ENCODE data around the gene TSPAN4. TPM values are rescaled to one million over a fixed set of nuclear protein-coding genes. Genes with fewer than 3 reads are reported as not detected.

TSPAN4 gene
- total and polyA plus RNA-seq, 2 of the 13 experiments (the other 11 are each of a cell fraction or from before 2014, with no cell fraction given) = 31.7 to 68.3 TPM

DNA sequence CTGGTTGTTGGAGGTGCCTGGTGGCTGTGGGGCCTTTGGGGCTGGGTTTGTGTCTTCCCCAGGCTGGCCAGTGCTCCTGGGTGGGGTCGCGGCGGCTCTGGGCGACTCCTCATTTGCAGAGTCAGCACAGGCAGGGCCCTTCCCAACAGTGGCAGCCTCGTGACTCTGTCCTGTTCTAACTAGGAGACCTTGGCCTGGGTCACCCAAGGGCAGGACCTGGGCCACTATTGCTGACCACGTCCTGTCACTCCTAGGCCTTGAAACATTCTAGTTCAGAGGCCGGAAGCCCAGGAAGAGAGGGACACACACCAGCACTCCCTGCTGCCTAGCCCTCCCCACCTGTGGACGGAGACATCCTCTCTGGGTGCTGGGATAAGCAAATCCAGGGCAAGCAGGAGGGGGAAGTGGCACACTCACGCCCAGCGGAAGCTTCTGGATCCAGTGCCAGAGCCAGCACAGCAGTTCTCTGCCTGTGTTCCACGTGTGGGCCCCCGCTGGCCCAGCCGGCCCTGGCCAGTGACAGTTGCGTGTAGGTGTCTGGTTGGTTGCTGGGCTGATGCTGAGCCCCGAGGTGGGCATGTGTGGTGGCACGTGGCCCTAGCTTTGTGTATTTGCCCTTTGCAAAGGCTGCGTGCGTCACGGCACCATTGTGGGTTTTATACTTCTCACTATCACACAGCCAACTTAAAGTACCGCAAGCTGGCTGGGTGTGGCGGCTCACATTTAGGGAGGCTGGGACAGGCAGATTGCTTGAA lies 72.3 kb downstream of the TSPAN4 start (continued):
- TF ChIP-seq, protein P1, sequence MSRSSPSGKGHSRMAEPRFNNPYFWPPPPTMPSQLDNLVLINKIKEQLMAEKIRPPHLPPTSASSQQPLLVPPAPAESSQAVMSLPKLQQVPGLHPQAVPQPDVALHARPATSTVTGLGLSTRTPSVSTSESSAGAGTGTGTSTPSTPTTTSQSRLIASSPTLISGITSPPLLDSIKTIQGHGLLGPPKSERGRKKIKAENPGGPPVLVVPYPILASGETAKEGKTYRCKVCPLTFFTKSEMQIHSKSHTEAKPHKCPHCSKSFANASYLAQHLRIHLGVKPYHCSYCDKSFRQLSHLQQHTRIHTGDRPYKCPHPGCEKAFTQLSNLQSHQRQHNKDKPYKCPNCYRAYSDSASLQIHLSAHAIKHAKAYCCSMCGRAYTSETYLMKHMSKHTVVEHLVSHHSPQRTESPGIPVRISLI (CRISPR knock-in tag; IDR thresholded peaks at IDR 0.05; ENCODE audit: borderline replicate concordance) = peak; percentile 0; the same call in 1 of the 2 replicates
- TF ChIP-seq, protein P2, sequence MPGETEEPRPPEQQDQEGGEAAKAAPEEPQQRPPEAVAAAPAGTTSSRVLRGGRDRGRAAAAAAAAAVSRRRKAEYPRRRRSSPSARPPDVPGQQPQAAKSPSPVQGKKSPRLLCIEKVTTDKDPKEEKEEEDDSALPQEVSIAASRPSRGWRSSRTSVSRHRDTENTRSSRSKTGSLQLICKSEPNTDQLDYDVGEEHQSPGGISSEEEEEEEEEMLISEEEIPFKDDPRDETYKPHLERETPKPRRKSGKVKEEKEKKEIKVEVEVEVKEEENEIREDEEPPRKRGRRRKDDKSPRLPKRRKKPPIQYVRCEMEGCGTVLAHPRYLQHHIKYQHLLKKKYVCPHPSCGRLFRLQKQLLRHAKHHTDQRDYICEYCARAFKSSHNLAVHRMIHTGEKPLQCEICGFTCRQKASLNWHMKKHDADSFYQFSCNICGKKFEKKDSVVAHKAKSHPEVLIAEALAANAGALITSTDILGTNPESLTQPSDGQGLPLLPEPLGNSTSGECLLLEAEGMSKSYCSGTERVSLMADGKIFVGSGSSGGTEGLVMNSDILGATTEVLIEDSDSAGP (CRISPR knock-in tag; IDR thresholded peaks at IDR 0.05; ENCODE audit: borderline replicate concordance) = peak; percentile 71; the same call in 1 of the 2 replicates
- TF ChIP-seq, protein P3, sequence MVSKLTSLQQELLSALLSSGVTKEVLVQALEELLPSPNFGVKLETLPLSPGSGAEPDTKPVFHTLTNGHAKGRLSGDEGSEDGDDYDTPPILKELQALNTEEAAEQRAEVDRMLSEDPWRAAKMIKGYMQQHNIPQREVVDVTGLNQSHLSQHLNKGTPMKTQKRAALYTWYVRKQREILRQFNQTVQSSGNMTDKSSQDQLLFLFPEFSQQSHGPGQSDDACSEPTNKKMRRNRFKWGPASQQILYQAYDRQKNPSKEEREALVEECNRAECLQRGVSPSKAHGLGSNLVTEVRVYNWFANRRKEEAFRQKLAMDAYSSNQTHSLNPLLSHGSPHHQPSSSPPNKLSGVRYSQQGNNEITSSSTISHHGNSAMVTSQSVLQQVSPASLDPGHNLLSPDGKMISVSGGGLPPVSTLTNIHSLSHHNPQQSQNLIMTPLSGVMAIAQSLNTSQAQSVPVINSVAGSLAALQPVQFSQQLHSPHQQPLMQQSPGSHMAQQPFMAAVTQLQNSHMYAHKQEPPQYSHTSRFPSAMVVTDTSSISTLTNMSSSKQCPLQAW (CRISPR knock-in tag; IDR thresholded peaks at IDR 0.05) = peak; percentile 85
- TF ChIP-seq RBM39 (IDR thresholded peaks at IDR 0.05; ENCODE audit: low read depth, low read length, poor library complexity, severe bottlenecking) (no peak), ZMAT3 (CRISPR knock-in tag; conservative IDR thresholded peaks at IDR 0.05) (peak; percentile 74; the same call in 1 of the 2 replicates), ZMYM3 (CRISPR knock-in tag; IDR thresholded peaks at IDR 0.05) (peak; percentile 13; the same call in 1 of the 2 replicates), ZNF556 (CRISPR knock-in tag; IDR thresholded peaks at IDR 0.05; ENCODE audit: borderline replicate concordance) (peak; percentile 52; the same call in 1 of the 2 replicates), BORCS8-MEF2B (CRISPR knock-in tag; IDR thresholded peaks at IDR 0.05) (no peak), NCOA1 (CRISPR knock-in tag; IDR thresholded peaks at IDR 0.05) (no peak)
- TF ChIP-seq, protein P4, sequence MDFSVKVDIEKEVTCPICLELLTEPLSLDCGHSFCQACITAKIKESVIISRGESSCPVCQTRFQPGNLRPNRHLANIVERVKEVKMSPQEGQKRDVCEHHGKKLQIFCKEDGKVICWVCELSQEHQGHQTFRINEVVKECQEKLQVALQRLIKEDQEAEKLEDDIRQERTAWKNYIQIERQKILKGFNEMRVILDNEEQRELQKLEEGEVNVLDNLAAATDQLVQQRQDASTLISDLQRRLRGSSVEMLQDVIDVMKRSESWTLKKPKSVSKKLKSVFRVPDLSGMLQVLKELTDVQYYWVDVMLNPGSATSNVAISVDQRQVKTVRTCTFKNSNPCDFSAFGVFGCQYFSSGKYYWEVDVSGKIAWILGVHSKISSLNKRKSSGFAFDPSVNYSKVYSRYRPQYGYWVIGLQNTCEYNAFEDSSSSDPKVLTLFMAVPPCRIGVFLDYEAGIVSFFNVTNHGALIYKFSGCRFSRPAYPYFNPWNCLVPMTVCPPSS (IDR thresholded peaks at IDR 0.05) = no peak
- TF ChIP-seq, protein P5, sequence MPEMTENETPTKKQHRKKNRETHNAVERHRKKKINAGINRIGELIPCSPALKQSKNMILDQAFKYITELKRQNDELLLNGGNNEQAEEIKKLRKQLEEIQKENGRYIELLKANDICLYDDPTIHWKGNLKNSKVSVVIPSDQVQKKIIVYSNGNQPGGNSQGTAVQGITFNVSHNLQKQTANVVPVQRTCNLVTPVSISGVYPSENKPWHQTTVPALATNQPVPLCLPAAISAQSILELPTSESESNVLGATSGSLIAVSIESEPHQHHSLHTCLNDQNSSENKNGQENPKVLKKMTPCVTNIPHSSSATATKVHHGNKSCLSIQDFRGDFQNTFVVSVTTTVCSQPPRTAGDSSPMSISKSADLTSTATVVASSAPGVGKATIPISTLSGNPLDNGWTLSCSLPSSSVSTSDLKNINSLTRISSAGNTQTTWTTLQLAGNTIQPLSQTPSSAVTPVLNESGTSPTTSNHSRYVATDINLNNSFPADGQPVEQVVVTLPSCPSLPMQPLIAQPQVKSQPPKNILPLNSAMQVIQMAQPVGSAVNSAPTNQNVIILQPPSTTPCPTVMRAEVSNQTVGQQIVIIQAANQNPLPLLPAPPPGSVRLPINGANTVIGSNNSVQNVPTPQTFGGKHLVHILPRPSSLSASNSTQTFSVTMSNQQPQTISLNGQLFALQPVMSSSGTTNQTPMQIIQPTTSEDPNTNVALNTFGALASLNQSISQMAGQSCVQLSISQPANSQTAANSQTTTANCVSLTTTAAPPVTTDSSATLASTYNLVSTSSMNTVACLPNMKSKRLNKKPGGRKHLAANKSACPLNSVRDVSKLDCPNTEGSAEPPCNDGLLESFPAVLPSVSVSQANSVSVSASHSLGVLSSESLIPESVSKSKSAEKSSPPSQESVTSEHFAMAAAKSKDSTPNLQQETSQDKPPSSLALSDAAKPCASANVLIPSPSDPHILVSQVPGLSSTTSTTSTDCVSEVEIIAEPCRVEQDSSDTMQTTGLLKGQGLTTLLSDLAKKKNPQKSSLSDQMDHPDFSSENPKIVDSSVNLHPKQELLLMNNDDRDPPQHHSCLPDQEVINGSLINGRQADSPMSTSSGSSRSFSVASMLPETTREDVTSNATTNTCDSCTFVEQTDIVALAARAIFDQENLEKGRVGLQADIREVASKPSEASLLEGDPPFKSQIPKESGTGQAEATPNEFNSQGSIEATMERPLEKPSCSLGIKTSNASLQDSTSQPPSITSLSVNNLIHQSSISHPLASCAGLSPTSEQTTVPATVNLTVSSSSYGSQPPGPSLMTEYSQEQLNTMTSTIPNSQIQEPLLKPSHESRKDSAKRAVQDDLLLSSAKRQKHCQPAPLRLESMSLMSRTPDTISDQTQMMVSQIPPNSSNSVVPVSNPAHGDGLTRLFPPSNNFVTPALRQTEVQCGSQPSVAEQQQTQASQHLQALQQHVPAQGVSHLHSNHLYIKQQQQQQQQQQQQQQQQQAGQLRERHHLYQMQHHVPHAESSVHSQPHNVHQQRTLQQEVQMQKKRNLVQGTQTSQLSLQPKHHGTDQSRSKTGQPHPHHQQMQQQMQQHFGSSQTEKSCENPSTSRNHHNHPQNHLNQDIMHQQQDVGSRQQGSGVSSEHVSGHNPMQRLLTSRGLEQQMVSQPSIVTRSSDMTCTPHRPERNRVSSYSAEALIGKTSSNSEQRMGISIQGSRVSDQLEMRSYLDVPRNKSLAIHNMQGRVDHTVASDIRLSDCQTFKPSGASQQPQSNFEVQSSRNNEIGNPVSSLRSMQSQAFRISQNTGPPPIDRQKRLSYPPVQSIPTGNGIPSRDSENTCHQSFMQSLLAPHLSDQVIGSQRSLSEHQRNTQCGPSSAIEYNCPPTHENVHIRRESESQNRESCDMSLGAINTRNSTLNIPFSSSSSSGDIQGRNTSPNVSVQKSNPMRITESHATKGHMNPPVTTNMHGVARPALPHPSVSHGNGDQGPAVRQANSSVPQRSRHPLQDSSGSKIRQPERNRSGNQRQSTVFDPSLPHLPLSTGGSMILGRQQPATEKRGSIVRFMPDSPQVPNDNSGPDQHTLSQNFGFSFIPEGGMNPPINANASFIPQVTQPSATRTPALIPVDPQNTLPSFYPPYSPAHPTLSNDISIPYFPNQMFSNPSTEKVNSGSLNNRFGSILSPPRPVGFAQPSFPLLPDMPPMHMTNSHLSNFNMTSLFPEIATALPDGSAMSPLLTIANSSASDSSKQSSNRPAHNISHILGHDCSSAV (CRISPR knock-in tag; IDR thresholded peaks at IDR 0.05; ENCODE audit: borderline replicate concordance) = no peak
- TF ChIP-seq, protein P6, sequence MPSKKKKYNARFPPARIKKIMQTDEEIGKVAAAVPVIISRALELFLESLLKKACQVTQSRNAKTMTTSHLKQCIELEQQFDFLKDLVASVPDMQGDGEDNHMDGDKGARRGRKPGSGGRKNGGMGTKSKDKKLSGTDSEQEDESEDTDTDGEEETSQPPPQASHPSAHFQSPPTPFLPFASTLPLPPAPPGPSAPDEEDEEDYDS (CRISPR knock-in tag; IDR thresholded peaks at IDR 0.05) = peak; percentile 17; the same call in 1 of the 2 replicates
